ENCODE data around the gene OTX1.

The OTX1 gene

GRCh38 chr2:63046961-63047320 is 3.7 kb upstream of the OTX1 start:
- Histone ChIP-seq H3K9me3 (ENCODE audit: control insufficient read depth, low read length) (no peaks in the 10 kb centered on the region), H3K27ac (ENCODE audit: low read depth, low read length, severe bottlenecking) (no peak overlapping the region), H3K4me3 (ENCODE audit: extremely low read depth, insufficient read depth, low read length, poor library complexity, severe bottlenecking) (no peak overlapping the region), H3K36me3 (ENCODE audit: control insufficient read depth, insufficient read depth, low read length) (no peaks in the 10 kb centered on the region), H3K4me1 (ENCODE audit: control insufficient read depth, insufficient read depth, low read length, poor library complexity, severe bottlenecking) (peaks cover 44% of the 10 kb centered on the region)
- WGBS, 2 experiments (ENCODE audit: insufficient coverage in 2 of 2), result 0 to 2% methylated on average over 2 to 6 of the region's 8 CpGs

- WGBS, 2 experiments (ENCODE audit: insufficient coverage in 2 of 2), result 0% methylated on average over 61 to 71 of the region's 71 CpGs
- H3K4me3 ChIP-seq (ENCODE audit: extremely low read depth, insufficient read depth, low read length, poor library complexity, severe bottlenecking), result no peak overlapping the region
These were observed 3.0 kb upstream of the OTX1 start for GRCh38 chr2:63047321-63048279.

GRCh38 chr2:63048367-63049171 is 2.1 kb upstream of the OTX1 start:
- H3K4me1 ChIP-seq (ENCODE audit: control insufficient read depth, insufficient read depth, low read length, poor library complexity, severe bottlenecking), result peaks cover 44% of the 10 kb centered on the region
- H3K36me3 ChIP-seq (ENCODE audit: control insufficient read depth, insufficient read depth, low read length), result no peaks in the 10 kb centered on the region
- no peak overlapping the region for H3K27ac ChIP-seq (ENCODE audit: low read depth, low read length, severe bottlenecking)
- WGBS, 2 experiments (ENCODE audit: insufficient coverage in 2 of 2), result 0 to 1% methylated on average over 39 to 49 of the region's 61 CpGs
- no peaks in the 10 kb centered on the region for H3K9me3 ChIP-seq (ENCODE audit: control insufficient read depth, low read length)
- H3K4me3 ChIP-seq (ENCODE audit: extremely low read depth, insufficient read depth, low read length, poor library complexity, severe bottlenecking), result no peak overlapping the region

More at GRCh38 chr2:63047321-63048279, 3.0 kb upstream of the OTX1 start:
- H3K36me3 ChIP-seq (ENCODE audit: control insufficient read depth, insufficient read depth, low read length), result no peaks in the 10 kb centered on the region
- H3K27ac ChIP-seq (ENCODE audit: low read depth, low read length, severe bottlenecking), result no peak overlapping the region
- no peaks in the 10 kb centered on the region for H3K9me3 ChIP-seq (ENCODE audit: control insufficient read depth, low read length)
- H3K4me1 ChIP-seq (ENCODE audit: control insufficient read depth, insufficient read depth, low read length, poor library complexity, severe bottlenecking), result peaks cover 44% of the 10 kb centered on the region

DNA sequence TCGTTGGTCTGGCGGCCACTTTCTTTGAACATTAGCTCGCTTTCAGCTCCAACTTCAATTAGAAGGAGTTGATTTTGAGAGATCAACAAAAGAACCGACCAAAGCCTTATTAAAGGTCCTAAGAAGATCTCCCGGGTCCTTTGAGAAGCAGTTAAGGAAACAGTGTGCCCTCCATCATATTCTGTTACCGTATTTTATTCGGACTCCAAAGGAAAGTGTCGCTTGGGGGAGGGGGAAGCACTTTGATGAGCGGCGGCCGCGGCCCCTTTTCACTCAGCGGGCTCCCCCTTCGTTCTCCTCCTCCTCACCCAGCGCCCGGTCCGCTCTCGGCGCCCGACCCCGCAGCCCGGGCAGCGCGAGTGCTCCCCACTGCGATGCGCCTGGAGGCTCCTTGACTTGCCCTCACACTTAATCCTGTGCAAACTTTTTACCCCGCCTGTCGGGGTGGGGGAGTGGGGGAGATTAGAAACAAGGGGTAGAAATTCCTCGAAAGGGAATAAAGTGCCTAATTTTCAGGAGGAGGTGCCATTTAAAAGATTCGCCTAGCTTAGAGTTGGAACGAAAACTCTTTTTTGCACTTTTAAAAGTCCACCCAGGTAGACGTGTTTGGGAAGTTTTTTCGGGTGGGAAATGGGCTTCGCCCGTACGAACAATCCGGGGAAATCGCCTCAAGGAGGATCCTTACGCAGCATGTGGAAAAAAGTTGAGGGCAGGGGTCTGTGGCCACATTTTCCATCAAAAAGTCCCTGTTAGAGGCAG is 1.2 kb upstream of the OTX1 start:
- H3K4me3 ChIP-seq (ENCODE audit: extremely low read depth, insufficient read depth, low read length, poor library complexity, severe bottlenecking), result peak overlapping the region; percentile 26
- H3K36me3 ChIP-seq (ENCODE audit: control insufficient read depth, insufficient read depth, low read length), result no peaks in the 10 kb centered on the region
- peaks cover 42% of the 10 kb centered on the region for H3K4me1 ChIP-seq (ENCODE audit: control insufficient read depth, insufficient read depth, low read length, poor library complexity, severe bottlenecking)
- no peak overlapping the region for H3K27ac ChIP-seq (ENCODE audit: low read depth, low read length, severe bottlenecking)
- 0 to 1% methylated on average over 15 to 23 of the region's 39 CpGs for WGBS, 2 experiments (ENCODE audit: insufficient coverage in 2 of 2)
- no peaks in the 10 kb centered on the region for H3K9me3 ChIP-seq (ENCODE audit: control insufficient read depth, low read length)

DNA sequence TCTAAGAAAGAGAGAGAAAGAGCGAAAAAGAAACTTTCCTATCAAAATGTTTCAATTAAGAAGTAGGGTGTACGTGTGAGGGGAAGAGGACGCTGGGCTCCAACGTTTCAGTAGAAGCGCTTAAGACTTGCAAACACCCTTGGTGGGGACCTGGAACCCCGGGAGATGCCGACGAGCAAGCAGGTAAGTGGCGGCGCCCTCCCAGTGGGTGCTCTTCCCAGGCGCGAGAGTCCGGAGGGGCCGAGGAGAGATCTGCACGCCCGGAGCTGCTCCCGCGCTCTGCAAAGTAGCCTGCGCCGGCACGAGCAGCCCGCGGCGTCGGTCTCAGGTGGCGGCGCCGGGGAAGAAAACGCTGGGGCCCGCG is 678 bp upstream of the OTX1 start:
- WGBS, 2 experiments (ENCODE audit: insufficient coverage in 2 of 2), result 0% methylated on average over 27 to 29 of the region's 31 CpGs
- peak overlapping the region; percentile 26 for H3K4me3 ChIP-seq (ENCODE audit: extremely low read depth, insufficient read depth, low read length, poor library complexity, severe bottlenecking)
- no peaks in the 10 kb centered on the region for H3K36me3 ChIP-seq (ENCODE audit: control insufficient read depth, insufficient read depth, low read length)
- peaks cover 38% of the 10 kb centered on the region for H3K4me1 ChIP-seq (ENCODE audit: control insufficient read depth, insufficient read depth, low read length, poor library complexity, severe bottlenecking)
- no peak overlapping the region for H3K27ac ChIP-seq (ENCODE audit: low read depth, low read length, severe bottlenecking)
- no peaks in the 10 kb centered on the region for H3K9me3 ChIP-seq (ENCODE audit: control insufficient read depth, low read length)

GRCh38 chr2:63051042-63051794 is 588 bp downstream of the OTX1 start:
- 0 to 1% methylated on average over 26 to 27 of the region's 42 CpGs for WGBS, 2 experiments (ENCODE audit: insufficient coverage in 2 of 2)
- no peaks in the 10 kb centered on the region for H3K36me3 ChIP-seq (ENCODE audit: control insufficient read depth, insufficient read depth, low read length)
- peak overlapping the region; percentile 16 for H3K4me3 ChIP-seq (ENCODE audit: extremely low read depth, insufficient read depth, low read length, poor library complexity, severe bottlenecking)
- no peak overlapping the region for H3K27ac ChIP-seq (ENCODE audit: low read depth, low read length, severe bottlenecking)
- peaks cover 42% of the 10 kb centered on the region for H3K4me1 ChIP-seq (ENCODE audit: control insufficient read depth, insufficient read depth, low read length, poor library complexity, severe bottlenecking)
- no peaks in the 10 kb centered on the region for H3K9me3 ChIP-seq (ENCODE audit: control insufficient read depth, low read length)

- H3K4me3 ChIP-seq (ENCODE audit: extremely low read depth, insufficient read depth, low read length, poor library complexity, severe bottlenecking), result no peak overlapping the region
- H3K36me3 ChIP-seq (ENCODE audit: control insufficient read depth, insufficient read depth, low read length), result no peaks in the 10 kb centered on the region
- no peaks in the 10 kb centered on the region for H3K9me3 ChIP-seq (ENCODE audit: control insufficient read depth, low read length)
- peaks cover 48% of the 10 kb centered on the region for H3K4me1 ChIP-seq (ENCODE audit: control insufficient read depth, insufficient read depth, low read length, poor library complexity, severe bottlenecking)
- WGBS, 2 experiments (ENCODE audit: insufficient coverage in 2 of 2), result 3 to 5% methylated on average over 39 to 41 of the region's 42 CpGs
- no peak overlapping the region for H3K27ac ChIP-seq (ENCODE audit: low read depth, low read length, severe bottlenecking)
These were observed 1.2 kb downstream of the OTX1 start for GRCh38 chr2:63051795-63052333.

DNA sequence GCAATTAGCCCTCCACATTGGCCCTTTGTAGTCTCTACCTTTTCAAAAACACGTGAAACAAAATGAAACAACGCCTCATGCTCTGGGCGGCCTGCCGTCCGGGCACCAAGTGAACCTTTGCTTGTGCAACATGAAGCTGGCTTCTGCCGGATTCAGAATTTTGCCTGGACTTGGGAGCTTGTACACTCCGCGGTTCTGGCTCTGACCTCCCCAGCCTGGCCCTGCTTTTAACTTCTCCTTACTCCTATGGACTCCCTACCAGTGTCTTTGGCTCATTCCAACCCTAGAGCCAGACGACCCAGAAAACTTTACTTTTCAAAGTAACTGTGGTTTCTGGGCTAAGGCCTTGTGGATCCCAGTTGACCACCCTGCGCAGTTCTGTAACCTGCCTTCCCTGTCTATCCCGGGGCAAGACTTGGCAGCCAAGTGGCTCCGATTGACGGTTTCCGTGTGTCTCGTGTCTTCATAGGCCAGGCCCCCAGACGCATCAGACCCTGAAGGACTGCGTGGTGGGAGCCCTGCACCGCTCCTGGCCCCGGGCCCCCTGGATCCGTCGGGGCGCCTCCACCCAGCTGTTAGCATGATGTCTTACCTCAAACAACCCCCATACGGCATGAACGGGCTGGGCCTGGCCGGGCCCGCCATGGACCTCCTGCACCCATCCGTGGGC is 1.9 kb downstream of the OTX1 start:
- H3K36me3 ChIP-seq (ENCODE audit: control insufficient read depth, insufficient read depth, low read length), result no peaks in the 10 kb centered on the region
- no peak overlapping the region for H3K4me3 ChIP-seq (ENCODE audit: extremely low read depth, insufficient read depth, low read length, poor library complexity, severe bottlenecking)
- H3K9me3 ChIP-seq (ENCODE audit: control insufficient read depth, low read length), result no peaks in the 10 kb centered on the region
- no peak overlapping the region for H3K27ac ChIP-seq (ENCODE audit: low read depth, low read length, severe bottlenecking)
- H3K4me1 ChIP-seq (ENCODE audit: control insufficient read depth, insufficient read depth, low read length, poor library complexity, severe bottlenecking), result peaks cover 43% of the 10 kb centered on the region
- 7 to 10% methylated on average over 26 to 27 of the region's 27 CpGs for WGBS, 2 experiments (ENCODE audit: insufficient coverage in 2 of 2)

- H3K36me3 ChIP-seq (ENCODE audit: control insufficient read depth, insufficient read depth, low read length), result no peaks in the 10 kb centered on the region
- no peak overlapping the region for H3K4me3 ChIP-seq (ENCODE audit: extremely low read depth, insufficient read depth, low read length, poor library complexity, severe bottlenecking)
- 2 to 3% methylated on average over 26 to 29 of the region's 34 CpGs for WGBS, 2 experiments (ENCODE audit: insufficient coverage in 2 of 2)
- H3K9me3 ChIP-seq (ENCODE audit: control insufficient read depth, low read length), result no peaks in the 10 kb centered on the region
- H3K27ac ChIP-seq (ENCODE audit: low read depth, low read length, severe bottlenecking), result no peak overlapping the region
- H3K4me1 ChIP-seq (ENCODE audit: control insufficient read depth, insufficient read depth, low read length, poor library complexity, severe bottlenecking), result peaks cover 42% of the 10 kb centered on the region
These were observed 2.7 kb downstream of the OTX1 start for GRCh38 chr2:63053081-63053888.

Data from mesodermal cell (in vitro differentiated cells).